22Rv1 (cell line): ENCODE measurements around the gene CEBPA.

Experiments used
- CTCF ChIP-seq: fragments of 450-650 bp; IDR thresholded peaks from 2 replicates; pipeline ENCODE4 v1.5.1; 2017; ENCODE audit warnings: mild to moderate bottlenecking
- ZFX ChIP-seq: fragments of 450-650 bp; IDR thresholded peaks from 2 replicates; pipeline ENCODE4 v1.6.1; 2017; ENCODE audit warnings: antibody characterized with exemption, borderline replicate concordance

GRCh38 chr19:33284146-33284643 lies 18.1 kb downstream of the CEBPA start:
- no peak for TF ChIP-seq CTCF
- no peak for TF ChIP-seq ZFX
